AG04449 (cell line): ENCODE results near the gene AP5B1.

Experiments used
- CTCF ChIA-PET: fragments of 350-600 bp; formaldehyde crosslinking; extraction: SDS; loops from one replicate; lab custom pipeline; 2021; ENCODE audit warnings: antibody characterized with exemption; lab: Yijun Ruan, JAX
- POLR2A ChIA-PET: fragments of 400-600, 350-600 bp; formaldehyde crosslinking; extraction: SDS; loops from one replicate; lab custom pipeline; 2020; ENCODE audit warnings: antibody characterized with exemption, inconsistent platforms; lab: Yijun Ruan, JAX
- DNase-seq: peaks from one replicate; pipeline ENCODE4 v3.0.0-alpha.2; 2010; ENCODE audit warnings: low read depth, low spot score
- H3K4me3 ChIP-seq: 2 replicates; pipeline ENCODE4 v1.5.1; 2011; ENCODE audit warnings: low read depth, mild to moderate bottlenecking, control low read depth, low read length
- CTCF ChIP-seq: IDR thresholded peaks from one replicate; pipeline ENCODE4 v1.5.1; 2011; ENCODE audit warnings: mild to moderate bottlenecking, moderate library complexity, low read length, control low read depth, inconsistent platforms; ENCODE audit not compliant: insufficient read depth; ENCODE audit errors: missing control alignments

The AP5B1 gene

DNA sequence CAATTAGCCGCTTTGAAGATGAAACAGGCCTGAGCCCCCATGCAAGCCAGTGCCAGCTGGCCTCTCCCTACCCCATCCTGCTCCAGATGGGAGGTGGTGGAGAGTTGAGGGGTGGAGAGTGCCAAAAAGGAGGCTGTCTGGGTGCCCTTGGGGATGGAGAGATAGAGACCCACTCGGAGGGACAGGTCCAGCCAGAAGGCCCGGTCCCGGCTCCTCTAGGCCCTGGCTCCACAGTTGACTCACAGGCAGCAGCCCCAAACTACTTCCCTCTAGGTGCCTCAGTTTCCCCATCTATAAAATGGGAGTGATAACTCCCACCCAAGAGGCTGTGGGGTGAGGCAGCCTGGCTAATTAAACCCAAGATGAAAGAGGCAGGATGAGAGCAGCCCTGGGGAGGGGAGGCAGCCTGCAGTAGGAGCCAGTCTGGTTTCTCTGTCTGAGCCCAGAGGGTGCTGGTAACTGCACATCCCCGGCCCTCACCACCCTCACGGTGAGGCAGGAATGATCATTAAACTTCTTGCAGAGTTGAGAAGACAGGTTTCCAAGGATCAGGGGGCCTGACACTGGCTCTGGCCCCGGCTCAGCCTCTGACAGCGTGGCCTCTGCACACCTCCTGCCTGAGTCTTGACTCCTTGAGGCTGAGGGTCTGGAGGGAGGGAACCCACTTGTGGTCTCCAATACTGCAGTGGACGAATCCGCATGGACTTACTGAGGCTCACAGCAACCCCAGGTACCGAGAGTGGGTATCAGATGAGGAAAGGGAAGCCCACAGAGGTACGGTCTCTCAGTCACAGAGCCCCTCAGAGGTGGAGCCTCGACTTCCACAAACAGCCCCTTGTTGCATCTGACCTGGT is 1.4 kb upstream of the AP5B1 start:
- no peak for DNase-seq
- no peak overlapping the region for H3K4me3 ChIP-seq
- ChIA-PET CTCF (interaction anchor here (0.9 to 4.0 kb wide), 8 partner anchors 7 to 80 kb away, joined by 3 to 76 read pairs (median 8); partner anchors contain the start of gene KAT5), POLR2A (no interaction called here)
- TF ChIP-seq CTCF: no peak

DNA sequence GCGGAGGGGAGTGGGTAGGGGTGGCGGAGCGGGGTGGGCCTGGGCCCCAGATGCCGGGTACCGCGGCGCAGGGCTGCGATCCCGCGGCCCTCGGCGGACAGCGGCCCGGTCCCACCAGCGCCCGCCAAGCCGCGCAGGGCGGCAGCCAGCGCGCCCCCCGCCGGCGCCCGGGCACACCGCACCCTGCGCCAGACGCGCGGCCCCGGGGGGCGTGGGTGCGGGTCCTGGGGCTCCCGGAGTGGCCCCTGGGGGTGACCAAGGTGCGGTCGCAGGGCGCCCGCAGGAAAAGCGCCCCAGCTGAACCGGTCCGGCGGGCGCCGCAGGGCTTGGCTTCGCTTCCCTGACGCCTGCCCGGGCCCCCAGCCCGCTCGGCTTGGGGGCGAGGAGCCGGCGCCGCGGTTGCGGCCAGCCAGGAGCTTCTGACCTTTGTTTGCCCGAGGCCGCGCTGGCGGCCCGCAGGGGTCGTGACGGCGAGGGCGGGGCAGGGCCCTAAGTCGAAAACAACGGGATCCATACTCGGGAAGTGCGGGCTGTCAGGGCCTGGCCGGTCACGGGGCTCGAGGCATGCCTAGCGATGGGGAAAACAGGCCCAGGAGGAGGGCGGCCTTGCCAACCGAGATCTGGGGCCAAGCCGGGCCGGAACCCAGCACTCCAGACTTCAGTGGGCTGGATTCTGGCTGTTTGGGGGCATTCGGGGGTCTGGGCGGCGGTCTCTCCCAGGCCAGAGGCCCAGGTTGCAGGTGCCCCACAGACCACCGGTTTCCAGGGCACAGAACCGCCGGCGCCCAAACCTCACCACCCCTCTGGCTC is 581 bp upstream of the AP5B1 start:
- CTCF ChIA-PET: interaction anchor here (0.9 to 4.0 kb wide), 14 partner anchors 9 to 205 kb away, joined by 3 to 76 read pairs (median 8); partner anchors contain the start of genes FIBP, KAT5 and SNX32
- TF ChIP-seq CTCF: no peak
- POLR2A ChIA-PET: no interaction called here
- no peak for DNase-seq
- H3K4me3 ChIP-seq: peak overlapping the region; percentile 80

DNA sequence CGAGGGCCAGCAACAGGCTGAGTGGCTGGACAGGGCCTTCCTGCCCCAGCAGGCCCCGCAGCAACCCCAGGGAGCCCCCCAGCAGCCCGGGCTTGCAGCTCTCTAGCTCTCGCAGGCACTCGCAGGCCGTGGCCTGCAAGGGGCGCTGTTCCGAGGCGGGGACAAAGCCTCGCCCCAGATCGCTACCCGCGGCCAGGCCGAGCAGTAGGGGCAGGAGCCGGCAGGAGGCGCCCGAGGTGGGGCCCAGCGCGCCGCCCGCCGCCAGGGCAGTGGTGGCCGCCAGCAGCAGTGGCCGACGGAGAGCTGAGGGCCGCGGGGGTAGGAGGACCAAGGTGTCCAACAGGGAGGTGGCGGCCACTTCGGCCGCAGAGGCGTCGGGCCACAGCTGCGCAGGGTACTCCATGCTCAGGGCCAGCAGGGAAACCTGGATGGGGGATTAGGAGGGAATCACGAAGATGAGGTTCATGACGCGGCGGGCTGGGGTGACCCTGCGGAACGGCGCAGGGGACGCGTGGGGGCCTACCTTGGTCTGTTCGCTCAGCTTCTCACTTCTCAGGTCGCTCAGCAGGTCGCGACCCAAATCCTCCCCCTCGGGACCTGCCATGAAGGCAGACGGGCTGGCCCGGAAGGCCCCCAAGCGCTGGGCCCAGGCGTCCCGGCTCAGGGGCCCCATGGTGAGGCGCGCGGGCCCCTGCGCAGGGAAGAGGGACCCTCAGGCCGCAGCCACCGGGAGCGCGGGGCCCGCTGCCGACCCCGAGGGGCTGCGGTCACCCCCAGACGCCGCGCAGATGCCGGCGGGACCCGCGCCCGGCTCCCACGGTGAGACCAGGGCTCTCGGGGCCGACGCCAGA is 632 bp downstream of the AP5B1 start:
- POLR2A ChIA-PET: no interaction called here
- peak overlapping the region; percentile 80 for H3K4me3 ChIP-seq
- CTCF ChIA-PET: interaction anchor here (0.7 to 4.0 kb wide), 40 partner anchors 9 to 211 kb away, joined by 3 to 76 read pairs (median 5); partner anchors contain the start of genes FIBP, KAT5, RNASEH2C and SNX32
- peak; percentile 82 for TF ChIP-seq CTCF
- DNase-seq: no peak

DNA sequence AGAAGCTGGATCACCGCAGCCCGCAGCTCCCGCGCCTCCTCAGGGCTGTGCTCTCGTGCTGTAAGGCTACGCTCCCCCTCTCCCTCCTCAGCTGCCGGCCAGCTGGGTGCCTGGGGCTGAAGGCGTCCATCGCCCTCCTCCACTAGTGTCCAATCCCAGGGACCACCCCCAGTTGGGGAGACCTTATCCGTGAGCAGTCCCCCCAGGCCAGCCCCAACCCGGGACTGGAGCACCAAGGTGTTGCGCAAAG is 1.2 kb downstream of the AP5B1 start:
- peak overlapping the region; percentile 80 for H3K4me3 ChIP-seq
- POLR2A ChIA-PET: no interaction called here
- no peak for TF ChIP-seq CTCF
- CTCF ChIA-PET: interaction anchor here (0.7 to 4.0 kb wide), 33 partner anchors 9 to 211 kb away, joined by 3 to 76 read pairs (median 5); partner anchors contain the start of genes FIBP, KAT5, RNASEH2C and SNX32
- DNase-seq: no peak

GRCh38 chr11:65778901-65779668 is 1.7 kb downstream of the AP5B1 start:
- peak overlapping the region; percentile 80 for H3K4me3 ChIP-seq
- ChIA-PET CTCF (interaction anchor here (0.9 to 4.0 kb wide), 29 partner anchors 8 to 212 kb away, joined by 3 to 76 read pairs (median 6); partner anchors contain the start of genes FIBP, KAT5, RNASEH2C and SNX32), POLR2A (interaction anchor here (0.9 kb wide), 1 partner anchor 80 kb away, joined by 3 read pairs; no protein-coding TSS in a partner anchor)
- no peak for DNase-seq
- TF ChIP-seq CTCF: no peak
